Measurements from ENCODE around the gene LIN7A.

LIN7A gene

DNA sequence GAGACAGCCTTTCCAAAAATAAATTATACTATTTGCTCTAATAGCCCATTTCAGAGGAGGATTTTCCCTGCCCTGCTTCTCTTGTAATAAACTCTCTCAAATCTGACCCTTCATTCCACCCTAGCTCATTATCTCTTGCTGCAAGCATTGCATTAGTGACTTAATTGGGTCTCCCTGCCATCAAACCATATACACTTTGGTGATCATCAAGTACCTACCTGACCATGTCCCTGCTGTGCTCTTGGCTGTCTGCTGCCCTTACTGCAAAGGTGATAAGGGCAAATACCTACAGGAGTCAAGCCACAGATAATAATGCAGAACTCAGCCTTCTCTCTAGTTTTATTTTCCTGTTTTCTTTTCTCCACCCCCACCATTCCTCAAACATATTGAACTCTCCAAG lies 88.4 kb downstream of the LIN7A start:
- DNase-seq = no peak

- DNase-seq = no peak
Measured at GRCh38 chr12:80848858-80849257, 88.9 kb downstream of the LIN7A start.

GRCh38 chr12:80847575-80847974 lies 90.2 kb downstream of the LIN7A start:
- DNase-seq = no peak

DNA sequence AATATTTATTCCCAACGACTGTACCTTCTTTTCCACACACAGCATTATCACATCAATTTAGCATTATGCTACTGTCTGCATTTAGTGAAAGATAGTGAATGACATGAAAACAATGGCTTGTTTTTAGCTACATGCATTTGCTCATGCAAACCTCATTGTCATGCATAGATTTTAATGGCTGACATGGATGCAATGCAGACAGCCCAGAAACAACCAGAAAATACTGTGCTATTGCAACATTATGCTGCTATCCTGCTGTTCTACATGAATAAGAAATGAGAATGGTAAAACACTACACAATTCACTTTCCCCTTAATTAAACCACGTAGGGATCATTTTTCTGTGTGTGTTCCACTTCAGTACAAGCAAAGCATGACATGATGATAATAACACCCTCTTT lies 90.8 kb downstream of the LIN7A start:
- no peak for DNase-seq

- no peak for DNase-seq
Measured at GRCh38 chr12:80845639-80846038, 92.1 kb downstream of the LIN7A start.

- no peak for DNase-seq
Measured at GRCh38 chr12:80843969-80844368, 93.8 kb downstream of the LIN7A start.

DNA sequence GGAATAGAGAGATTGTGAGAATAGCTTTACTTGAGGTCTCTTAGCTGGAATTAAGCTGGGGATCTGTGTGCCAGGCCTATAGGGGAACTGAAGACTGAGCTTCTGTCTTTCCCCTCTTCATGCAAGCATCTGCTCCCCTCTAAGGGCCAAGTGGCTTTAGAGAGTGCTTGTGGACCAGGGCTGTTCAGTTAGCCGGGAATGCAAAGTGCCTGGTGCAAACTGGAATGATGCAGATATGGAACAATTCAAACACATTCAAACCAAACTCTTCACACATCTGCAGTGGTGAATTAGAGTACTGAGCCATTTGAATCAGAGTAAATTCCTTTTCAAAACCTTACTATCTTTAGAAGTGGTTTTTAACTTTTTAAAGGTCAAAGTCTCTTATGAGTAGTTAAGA lies 99.0 kb downstream of the LIN7A start:
- DNase-seq = no peak

GRCh38 chr12:80838024-80838658 lies 99.6 kb downstream of the LIN7A start:
- no peak for DNase-seq

DNA sequence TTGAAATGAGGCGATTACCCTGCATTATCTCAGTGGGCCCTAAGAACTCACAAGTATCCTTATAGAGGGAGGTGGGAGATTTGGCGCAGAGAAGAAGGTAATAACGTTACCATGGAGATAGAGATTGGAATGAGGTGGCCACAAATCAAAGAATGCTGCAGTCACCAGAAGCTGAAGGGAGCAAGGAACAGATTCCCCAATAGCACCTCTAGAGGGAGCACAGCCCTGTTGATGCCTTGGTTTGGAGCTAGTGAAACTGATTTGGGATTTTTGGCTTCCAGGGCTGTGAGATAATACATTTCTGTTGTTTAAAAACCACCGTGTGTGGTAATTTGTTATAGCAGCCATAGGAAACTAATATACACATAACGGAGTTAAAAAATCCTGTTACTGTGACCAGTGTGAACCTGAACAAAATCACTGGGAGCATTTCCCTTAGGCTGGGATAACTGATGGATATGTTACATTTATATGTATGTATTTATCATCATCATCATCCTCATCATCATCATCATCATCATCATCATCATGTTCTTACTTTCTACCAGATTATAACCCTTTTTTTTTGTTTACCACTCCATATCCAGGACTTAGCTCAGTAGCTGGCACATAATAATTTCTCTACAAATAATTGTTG lies 100.3 kb downstream of the LIN7A start:
- no peak for DNase-seq

DNA sequence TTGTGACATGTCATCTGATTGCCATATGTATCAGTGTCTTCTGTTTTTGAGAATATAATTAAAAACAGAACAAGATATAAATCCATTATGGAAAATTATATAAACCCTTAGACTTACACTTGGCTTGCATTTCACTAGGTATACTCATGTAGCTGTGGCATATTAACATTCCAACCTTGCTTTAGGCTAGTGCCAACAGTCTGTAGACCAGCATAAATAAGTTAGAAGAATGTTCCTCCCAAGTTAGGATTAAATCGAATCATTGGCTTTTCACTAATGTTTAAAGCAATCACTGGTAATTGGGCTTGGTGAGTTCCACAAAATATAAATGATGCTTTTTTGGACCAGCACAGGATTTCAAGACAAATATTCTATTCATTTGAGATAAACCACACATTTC lies 103.0 kb downstream of the LIN7A start:
- DNase-seq = no peak

- no peak for DNase-seq
Measured at GRCh38 chr12:80830533-80831088, 107.1 kb downstream of the LIN7A start.

DNA sequence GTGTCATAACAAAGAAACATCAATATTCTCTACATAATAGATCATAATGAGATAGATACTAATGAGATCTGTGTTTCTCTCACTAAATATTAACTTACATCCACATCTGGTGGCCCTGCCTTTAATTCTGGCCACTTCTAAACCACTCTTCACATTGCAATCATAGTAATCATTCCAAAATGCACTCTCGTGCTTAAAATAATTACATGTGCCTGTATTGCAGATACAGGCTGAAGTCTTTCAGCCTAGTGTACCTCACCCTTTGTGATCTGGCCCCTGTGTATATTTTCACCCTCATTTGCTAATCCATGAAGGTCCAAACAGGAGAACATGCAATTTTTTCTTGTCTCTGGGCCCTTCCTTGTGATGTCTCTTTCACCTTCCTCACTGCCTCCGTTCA lies 108.0 kb downstream of the LIN7A start:
- DNase-seq = no peak

DNA sequence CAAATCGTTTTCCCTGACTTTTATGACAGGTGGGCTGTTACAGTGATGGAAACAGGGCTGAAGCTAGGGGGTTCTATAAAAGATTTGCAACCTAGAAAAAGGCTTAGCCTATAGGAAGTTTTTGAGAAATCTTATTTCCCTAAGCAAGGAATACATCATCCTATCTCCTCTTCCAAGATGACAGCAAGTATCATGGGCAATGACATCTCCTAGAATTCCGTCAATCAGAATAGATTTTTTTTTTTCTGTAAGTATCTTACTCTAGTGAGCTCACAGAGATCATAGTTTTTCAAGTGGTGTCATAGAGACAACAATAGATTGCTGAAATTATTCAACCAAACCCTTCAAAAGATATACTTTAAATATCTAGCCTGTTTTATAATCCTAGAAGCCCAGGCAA lies 112.2 kb downstream of the LIN7A start:
- no peak for DNase-seq

DNA sequence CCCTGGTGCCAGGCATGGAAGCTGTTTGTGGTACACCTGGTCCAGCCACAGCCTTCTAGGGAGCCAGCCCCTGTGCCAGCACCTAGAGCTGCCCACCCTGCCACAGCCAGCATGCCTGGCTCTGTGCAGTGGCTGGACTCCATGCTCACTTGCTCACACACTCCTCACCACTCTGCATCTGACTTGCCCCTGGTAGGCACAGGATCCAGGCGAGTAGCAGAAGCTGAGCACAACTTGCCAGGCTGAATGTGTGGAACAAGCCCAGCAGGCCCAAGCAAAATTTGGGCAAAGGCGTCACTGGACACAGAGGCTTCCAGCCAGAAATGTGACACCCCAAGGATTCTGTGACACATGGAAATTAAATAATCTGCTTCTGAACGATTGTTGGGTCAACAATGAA lies 114.3 kb downstream of the LIN7A start:
- DNase-seq = no peak

- DNase-seq = no peak
Measured at GRCh38 chr12:80821513-80822000, 116.2 kb downstream of the LIN7A start.

- no peak for DNase-seq
Measured at GRCh38 chr12:80818878-80819277, 118.9 kb downstream of the LIN7A start.

- DNase-seq = no peak
Measured at GRCh38 chr12:80815351-80815750, 122.4 kb downstream of the LIN7A start.

- DNase-seq = no peak
Measured at GRCh38 chr12:80814453-80814852, 123.3 kb downstream of the LIN7A start.

DNA sequence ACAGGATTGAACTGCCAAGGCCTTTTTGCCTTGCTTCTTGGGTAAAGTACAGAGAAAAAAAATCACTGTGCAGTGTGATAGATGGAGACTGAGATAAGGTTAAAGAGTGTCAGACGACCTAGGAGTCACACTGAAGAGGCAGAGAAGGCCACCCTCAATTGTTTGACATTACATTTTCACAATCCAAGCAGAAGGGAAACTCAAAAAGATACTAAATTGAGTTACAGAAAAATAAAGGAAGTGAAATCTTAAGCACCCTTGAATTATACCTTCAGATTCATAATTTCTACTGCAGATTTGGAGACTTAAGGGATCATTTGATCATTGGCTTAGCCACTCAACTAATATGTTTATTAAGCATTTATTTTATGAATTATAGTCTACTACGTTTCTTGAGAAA lies 123.9 kb downstream of the LIN7A start:
- DNase-seq = no peak

- no peak for DNase-seq
Measured at GRCh38 chr12:80811957-80812708, 125.6 kb downstream of the LIN7A start.

- no peak for DNase-seq
Measured at GRCh38 chr12:80810874-80811273, 126.9 kb downstream of the LIN7A start.

- DNase-seq = no peak
Measured at GRCh38 chr12:80807640-80808288, 130.0 kb downstream of the LIN7A start.

DNA sequence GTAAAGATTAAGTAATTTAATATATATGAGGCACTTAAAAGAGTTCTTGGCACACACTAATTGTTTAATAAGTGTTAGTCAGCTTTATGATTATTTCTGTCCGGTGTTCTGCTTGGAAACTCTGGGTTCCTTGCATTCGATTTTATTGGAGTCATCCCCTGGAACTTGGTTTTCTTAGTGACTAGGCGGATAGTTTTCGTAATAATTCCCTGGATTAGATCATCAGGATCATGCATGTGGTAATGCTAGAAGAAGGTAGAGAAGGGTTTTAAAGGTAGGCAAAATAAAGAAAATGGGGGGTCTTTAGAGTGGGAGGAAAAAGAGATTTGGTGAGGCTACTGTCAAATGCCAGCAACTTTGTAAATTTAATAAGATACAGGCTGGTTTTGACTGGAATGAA lies 132.6 kb downstream of the LIN7A start:
- no peak for DNase-seq

All from CD4-positive, alpha-beta T cell treated with Interferon gamma for 1 hour (primary cell).